ENCODE results near the gene ITGAV.

The ITGAV gene

GRCh38 chr2:186575302-186575701, 14.6 kb upstream of the ITGAV start:
- DNase-seq (ENCODE audit: low spot score): no peak

- DNase-seq (ENCODE audit: low spot score): no peak
These were observed 14.0 kb upstream of the ITGAV start for GRCh38 chr2:186575856-186576255.

- no peak for DNase-seq (ENCODE audit: low spot score)
These were observed 13.2 kb upstream of the ITGAV start for GRCh38 chr2:186576614-186577013.

- no peak for DNase-seq (ENCODE audit: low spot score)
These were observed 7.2 kb upstream of the ITGAV start for GRCh38 chr2:186582698-186583097.

GRCh38 chr2:186584053-186584452, 5.8 kb upstream of the ITGAV start:
- DNase-seq (ENCODE audit: low spot score): no peak

GRCh38 chr2:186588421-186588820, 1.4 kb upstream of the ITGAV start:
- no peak for DNase-seq (ENCODE audit: low spot score)

- no peak for DNase-seq (ENCODE audit: low spot score)
These were observed 780 bp upstream of the ITGAV start for GRCh38 chr2:186588940-186589611.

GRCh38 chr2:186590350-186590758, 498 bp downstream of the ITGAV start:
- DNase-seq (ENCODE audit: low spot score): no peak

GRCh38 chr2:186590759-186591505, 1.1 kb downstream of the ITGAV start:
- DNase-seq (ENCODE audit: low spot score): no peak

GRCh38 chr2:186591506-186591890, 1.6 kb downstream of the ITGAV start:
- no peak for DNase-seq (ENCODE audit: low spot score)

- no peak for DNase-seq (ENCODE audit: low spot score)
These were observed 2.5 kb downstream of the ITGAV start for GRCh38 chr2:186592137-186592875.

GRCh38 chr2:186593523-186593922, 3.7 kb downstream of the ITGAV start:
- no peak for DNase-seq (ENCODE audit: low spot score)

- DNase-seq (ENCODE audit: low spot score): no peak
These were observed 4.3 kb downstream of the ITGAV start for GRCh38 chr2:186594001-186594722.

GRCh38 chr2:186595219-186595618, 5.4 kb downstream of the ITGAV start:
- DNase-seq (ENCODE audit: low spot score): no peak

GRCh38 chr2:186599186-186599778, 9.4 kb downstream of the ITGAV start:
- no peak for DNase-seq (ENCODE audit: low spot score)

- no peak for DNase-seq (ENCODE audit: low spot score)
These were observed 13.4 kb downstream of the ITGAV start for GRCh38 chr2:186603286-186603685.

- DNase-seq (ENCODE audit: low spot score): no peak
These were observed 15.2 kb downstream of the ITGAV start for GRCh38 chr2:186605041-186605440.

- no peak for DNase-seq (ENCODE audit: low spot score)
These were observed 17.9 kb downstream of the ITGAV start for GRCh38 chr2:186607660-186608324.

GRCh38 chr2:186610785-186611184, 20.9 kb downstream of the ITGAV start:
- no peak for DNase-seq (ENCODE audit: low spot score)

GRCh38 chr2:186611526-186611925, 21.7 kb downstream of the ITGAV start:
- no peak for DNase-seq (ENCODE audit: low spot score)

- DNase-seq (ENCODE audit: low spot score): no peak
These were observed 22.2 kb downstream of the ITGAV start for GRCh38 chr2:186612026-186612425.

All from hematopoietic multipotent progenitor cell treated with erythropoietin and hydrocortisone succinate and interleukin-3 and kit ligand, for 17 days (in vitro differentiated cells).